HL-60/S4 treated with phorbol 12-myristate 13-acetate at 8.2 ng/mL for 4 days and 3 days (cell line): ENCODE results near the gene DIP2C.
"Not testable (repeated sequence)": the region's sequence is repeated elsewhere in the genome, so short reads cannot be mapped to it uniquely, and the experiment has no call there.

Experiments
- in situ Hi-C: fragments of 300-500 bp; cut with MboI; formaldehyde crosslinking; loops from 2 replicates; pipeline ENCODE4 v1.15.0; 2022; ENCODE audit warnings: low sequenced_read_pairs

The DIP2C gene

GRCh38 chr10:689452-690371, at the start of gene DIP2C:
TSS of gene DIP2C (minus strand) at chr10:689668. CDS start at chr10:689578, 90 bp downstream.
- in situ Hi-C loops: no loop called here

GRCh38 chr10:734481-734880, 45.0 kb upstream of the DIP2C start:
- in situ Hi-C loops: no loop called here

GRCh38 chr10:733086-733485, 43.6 kb upstream of the DIP2C start:
- in situ Hi-C loops: no loop called here

GRCh38 chr10:729213-729612, 39.7 kb upstream of the DIP2C start:
- in situ Hi-C loops: no loop called here

- in situ Hi-C loops: no loop called here
Measured at GRCh38 chr10:728603-729002, 39.1 kb upstream of the DIP2C start.

- in situ Hi-C loops: no loop called here
Measured at GRCh38 chr10:727162-727790, 37.8 kb upstream of the DIP2C start.

GRCh38 chr10:725786-726185, 36.3 kb upstream of the DIP2C start:
- in situ Hi-C loops: no loop called here

- in situ Hi-C loops: no loop called here
Measured at GRCh38 chr10:725302-725701, 35.8 kb upstream of the DIP2C start.

- in situ Hi-C loops: no loop called here
Measured at GRCh38 chr10:723973-724372, 34.5 kb upstream of the DIP2C start.

GRCh38 chr10:722281-723060, 33.0 kb upstream of the DIP2C start:
- in situ Hi-C loops: no loop called here

- in situ Hi-C loops: no loop called here
Measured at GRCh38 chr10:718143-718700, 28.8 kb upstream of the DIP2C start.

GRCh38 chr10:717458-717857, 28.0 kb upstream of the DIP2C start:
- in situ Hi-C loops: no loop called here

GRCh38 chr10:716821-717220, 27.4 kb upstream of the DIP2C start:
- in situ Hi-C loops: no loop called here

GRCh38 chr10:714214-714613, 24.7 kb upstream of the DIP2C start:
- in situ Hi-C loops: no loop called here

- in situ Hi-C loops: no loop called here
Measured at GRCh38 chr10:712575-712974, 23.1 kb upstream of the DIP2C start.

GRCh38 chr10:712089-712488, 22.6 kb upstream of the DIP2C start:
- in situ Hi-C loops: no loop called here

GRCh38 chr10:707861-708260, 18.4 kb upstream of the DIP2C start:
- in situ Hi-C loops: no loop called here

- in situ Hi-C loops: no loop called here
Measured at GRCh38 chr10:707456-707855, 18.0 kb upstream of the DIP2C start.

GRCh38 chr10:703118-703517, 13.7 kb upstream of the DIP2C start:
- in situ Hi-C loops: no loop called here

- in situ Hi-C loops: not testable (repeated sequence)
Measured at GRCh38 chr10:700183-700582, 10.7 kb upstream of the DIP2C start.
